Activated CD8-positive, alpha-beta memory T cell treated with anti-CD3 and anti-CD28 coated beads for 48 hours (primary cell): ENCODE data around the gene SLC13A2.
"Not testable (repeated sequence)": the region's sequence is repeated elsewhere in the genome, so short reads cannot be mapped to it uniquely, and the experiment has no call there.

Experiments used
- DNase-seq, 3 experiments: peaks; one replicate each; pipeline ENCODE4 v3.0.0-alpha.2; 2020; ENCODE audit warnings: low read depth in 2 of 3, low spot score in 2 of 3

Gene SLC13A2

DNA sequence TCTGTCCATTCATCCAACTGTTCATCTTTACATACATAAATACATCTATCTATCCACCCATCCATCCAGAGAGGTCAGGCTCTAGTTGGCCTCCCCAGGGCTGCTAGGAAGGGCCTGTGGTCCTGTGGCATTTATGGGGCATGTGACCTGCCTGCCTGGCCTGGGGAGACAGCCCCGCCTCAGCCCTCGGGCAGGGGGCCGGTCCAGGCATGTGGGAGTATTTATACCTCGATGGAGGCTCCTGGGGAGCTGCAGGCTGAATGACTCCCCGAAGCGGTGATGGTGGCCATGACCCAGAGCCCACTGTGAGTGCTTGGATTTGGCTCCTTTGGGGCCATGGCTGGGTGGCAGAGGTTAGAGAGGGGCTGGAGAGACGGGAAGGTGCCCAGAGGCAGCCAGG, 40.0 kb downstream of the SLC13A2 start:
- no peak for DNase-seq

DNA sequence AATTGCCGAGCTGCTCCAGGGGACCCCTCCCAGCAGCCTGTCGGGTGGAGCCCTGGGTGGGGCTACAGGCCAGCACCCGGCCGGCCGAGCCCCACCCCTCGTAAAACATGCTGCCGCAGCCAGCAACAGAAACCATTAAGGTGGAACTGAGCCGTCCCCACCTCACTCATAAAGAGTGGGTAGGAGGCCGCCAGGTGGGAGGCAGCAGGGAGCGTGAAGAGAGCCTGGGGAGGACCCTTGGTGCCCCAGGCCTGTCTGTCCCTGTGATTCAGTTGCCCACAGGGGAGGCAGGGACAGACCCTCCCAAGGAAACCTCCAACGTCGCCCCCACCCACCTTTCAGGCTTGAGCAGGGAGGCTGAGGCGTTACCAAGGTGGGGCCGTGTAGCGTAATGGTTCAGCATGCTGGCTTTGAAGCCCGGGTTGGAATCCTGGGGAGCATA, 41.1 kb downstream of the SLC13A2 start:
- DNase-seq: no peak

GRCh38 chr17:28515518-28515917, 42.1 kb downstream of the SLC13A2 start:
- no peak for DNase-seq

DNA sequence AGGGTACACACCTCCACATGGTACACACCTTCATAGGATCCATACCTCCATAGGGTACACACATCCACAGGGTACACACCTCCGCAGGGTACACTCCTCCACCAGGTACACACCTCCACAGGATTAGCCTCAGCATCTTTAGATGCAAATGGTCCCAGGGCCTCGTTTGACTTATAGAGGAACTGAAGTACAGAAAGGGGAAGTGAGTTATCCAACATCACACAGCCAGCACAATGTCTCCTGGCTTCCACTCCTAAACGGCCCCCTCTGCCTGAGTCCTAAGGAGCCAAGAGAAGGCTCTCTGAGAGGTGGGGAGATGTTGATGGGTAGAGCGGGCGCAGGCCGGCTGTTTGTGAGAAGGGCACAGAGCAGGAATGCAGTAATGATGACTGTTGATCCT, 44.7 kb downstream of the SLC13A2 start:
- no peak for DNase-seq

DNA sequence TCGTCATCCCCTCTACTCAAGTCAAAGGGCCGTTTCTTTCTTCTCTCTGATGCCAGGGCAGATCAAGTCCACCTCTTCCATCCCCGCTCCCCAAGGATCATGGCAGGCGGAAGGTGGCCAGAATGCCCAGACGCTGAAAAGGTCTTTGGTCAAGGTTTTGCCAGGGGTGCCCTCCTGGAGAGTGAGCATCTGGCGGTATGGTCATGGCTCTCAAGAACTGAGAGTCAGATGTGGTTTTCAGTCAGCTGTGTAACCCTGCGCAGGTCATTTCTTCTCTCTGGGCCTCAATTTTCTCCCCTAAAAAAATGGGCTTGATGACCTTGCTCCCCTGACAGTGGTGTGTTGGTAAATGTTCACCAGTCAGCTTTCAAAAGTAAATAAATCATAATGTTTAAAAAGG, 45.1 kb downstream of the SLC13A2 start:
- no peak for DNase-seq

GRCh38 chr17:28519236-28519635, 45.8 kb downstream of the SLC13A2 start:
- no peak for DNase-seq

- DNase-seq: no peak
Observed at GRCh38 chr17:28520687-28521086, 47.2 kb downstream of the SLC13A2 start.

DNA sequence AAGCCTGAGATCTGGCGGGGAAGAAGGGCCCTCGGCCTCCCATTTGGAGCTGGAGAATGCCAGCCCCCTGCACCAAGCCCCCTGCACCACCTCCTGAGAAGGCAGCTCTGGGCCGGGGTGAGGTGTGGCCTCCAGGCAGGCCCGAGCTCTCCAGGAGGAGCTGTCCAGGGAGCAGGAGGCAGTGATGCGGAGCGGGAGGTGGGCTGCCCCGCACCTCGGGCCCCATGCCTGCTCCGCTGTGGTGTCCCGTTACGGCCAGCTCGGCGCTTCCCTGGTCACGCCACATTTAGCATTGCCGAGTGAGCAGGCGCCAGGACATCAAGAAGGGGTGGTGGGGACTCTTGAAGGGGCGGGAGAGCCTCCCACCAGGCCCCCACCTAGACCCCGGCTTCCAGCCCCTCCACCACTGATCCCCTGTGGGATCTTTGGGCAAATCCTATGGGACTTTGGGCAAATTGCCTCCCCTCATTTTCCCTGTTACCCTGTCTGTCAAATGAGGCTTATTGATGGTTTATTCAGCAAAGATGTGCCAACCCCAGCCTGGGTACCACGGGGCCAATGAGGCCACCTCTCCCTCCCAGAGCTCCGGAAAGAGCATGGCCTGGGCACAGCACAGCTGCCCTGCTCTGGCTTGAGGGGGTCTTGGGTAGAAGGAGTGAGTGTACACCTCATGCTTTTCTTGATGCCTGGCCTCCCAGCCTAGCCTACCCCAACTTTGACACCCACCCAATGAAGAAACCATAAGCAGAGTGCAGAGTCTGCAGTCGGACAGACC, 48.1 kb downstream of the SLC13A2 start:
- no peak for DNase-seq

GRCh38 chr17:28522281-28522680, 48.8 kb downstream of the SLC13A2 start:
- DNase-seq: not testable (repeated sequence)

DNA sequence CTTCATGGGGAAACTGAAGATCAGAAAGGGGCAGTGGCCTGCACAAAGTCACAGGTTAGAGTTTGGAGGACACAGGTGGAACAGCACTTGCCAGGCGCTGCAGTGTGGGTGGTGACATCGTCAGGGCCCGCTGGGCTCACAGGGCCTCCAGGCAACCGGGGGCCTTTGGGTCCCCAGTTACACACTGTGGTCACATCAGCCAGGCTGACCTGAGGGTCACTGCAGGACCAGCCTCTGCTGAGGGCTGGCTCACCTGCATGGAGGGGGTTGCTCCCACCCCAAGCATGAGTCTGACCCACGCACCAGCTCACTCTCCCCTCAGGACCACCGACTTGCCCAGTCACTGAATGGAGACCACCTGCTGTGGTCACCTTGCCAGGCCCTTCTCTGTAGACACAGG, 49.7 kb downstream of the SLC13A2 start:
- no peak for DNase-seq

DNA sequence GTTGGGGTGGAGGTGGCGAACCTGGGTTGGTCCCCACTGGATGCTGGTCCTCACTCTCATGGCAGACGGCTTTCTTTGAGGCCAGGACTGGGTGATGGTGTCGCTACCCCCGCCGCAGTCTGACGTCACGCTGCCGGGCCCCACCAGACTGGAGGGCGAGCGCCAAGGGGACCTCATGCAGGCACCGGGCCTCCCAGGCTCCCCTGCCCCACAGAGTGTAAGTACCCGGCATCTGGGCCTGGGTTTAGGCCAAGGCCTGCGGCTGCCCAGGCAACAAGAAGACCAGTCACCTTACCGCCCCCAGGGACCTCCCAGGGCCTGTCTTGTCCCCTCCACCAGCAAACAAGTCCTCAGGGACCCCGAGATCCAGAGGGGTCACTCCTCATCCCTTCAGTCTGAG, 50.4 kb downstream of the SLC13A2 start:
- no peak for DNase-seq

GRCh38 chr17:28524476-28525424, 51.3 kb downstream of the SLC13A2 start:
- no peak for DNase-seq

GRCh38 chr17:28526381-28526780, 52.9 kb downstream of the SLC13A2 start:
- DNase-seq: no peak

- no peak for DNase-seq
Observed at GRCh38 chr17:28527181-28527681, 53.8 kb downstream of the SLC13A2 start.

- no peak for DNase-seq
Observed at GRCh38 chr17:28527859-28528258, 54.4 kb downstream of the SLC13A2 start.

DNA sequence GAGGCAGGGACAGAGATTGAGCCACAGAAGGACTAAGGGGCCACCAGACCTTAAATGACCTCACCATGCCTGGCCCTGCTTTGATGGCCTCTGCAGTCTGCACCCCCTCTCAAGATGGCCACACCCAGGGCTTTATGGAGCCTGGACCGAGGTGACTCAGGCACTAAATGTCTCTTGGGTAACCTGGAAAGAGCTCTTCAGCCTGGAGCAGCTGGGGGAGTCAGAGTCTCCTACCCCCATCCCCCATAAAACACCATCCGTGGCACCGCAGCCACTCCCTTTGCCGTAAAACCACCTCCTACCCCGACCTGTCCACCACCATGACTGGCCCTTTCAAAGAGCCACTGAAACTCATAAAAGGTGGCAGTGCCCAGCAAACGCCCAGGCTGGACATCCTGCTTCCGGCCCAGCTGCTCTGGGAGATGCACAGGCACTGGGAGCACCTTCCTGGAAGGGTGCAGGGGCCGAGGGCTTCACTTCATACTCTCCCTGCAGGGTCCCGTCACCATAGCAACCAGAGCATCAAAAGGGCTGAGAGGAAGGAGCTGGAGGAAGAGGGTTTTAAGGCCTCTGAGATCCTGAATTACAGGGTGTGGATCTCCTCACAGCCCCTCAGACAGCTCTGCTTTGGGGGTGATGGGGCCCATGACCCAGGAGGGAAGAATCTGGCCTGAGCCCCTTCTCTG, 55.0 kb downstream of the SLC13A2 start:
- DNase-seq: no peak

DNA sequence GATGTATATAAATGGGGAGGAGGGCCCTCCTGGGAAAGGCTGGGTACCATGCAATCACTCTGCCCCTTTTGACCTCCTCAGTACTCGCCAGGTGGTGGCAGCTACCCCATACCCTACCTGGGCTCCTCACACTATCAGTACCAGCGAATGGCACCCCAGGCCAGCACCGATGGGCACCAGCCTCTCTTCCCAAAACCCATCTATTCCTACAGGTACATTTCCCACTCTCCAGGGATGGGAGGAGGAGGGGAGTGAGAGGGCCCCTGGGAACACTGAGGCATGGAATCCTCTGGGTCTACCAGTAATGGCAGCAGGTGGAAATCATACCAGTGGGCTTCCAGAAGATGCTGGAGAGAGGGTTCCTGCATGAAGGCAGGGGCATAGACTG, 55.6 kb downstream of the SLC13A2 start:
- DNase-seq: no peak

DNA sequence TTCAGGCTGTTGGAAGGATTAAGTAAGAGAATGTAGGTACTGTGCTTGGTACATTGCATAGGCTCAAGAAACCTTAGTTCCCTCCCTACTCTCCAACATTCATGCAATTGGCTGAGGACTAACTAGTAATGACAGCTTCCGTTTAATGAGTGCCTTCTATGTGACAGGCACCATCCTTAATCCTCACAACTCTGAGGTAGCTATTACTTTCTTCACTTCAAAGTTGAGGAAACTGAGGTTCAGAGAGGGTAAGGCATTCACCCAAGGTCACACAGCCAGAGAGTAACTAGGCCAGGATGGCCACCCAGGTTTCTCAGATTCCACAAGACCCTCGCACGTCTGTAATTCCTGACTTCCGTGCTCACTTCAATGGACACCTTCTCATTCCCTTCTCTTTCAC, 56.8 kb downstream of the SLC13A2 start:
- no peak for DNase-seq

DNA sequence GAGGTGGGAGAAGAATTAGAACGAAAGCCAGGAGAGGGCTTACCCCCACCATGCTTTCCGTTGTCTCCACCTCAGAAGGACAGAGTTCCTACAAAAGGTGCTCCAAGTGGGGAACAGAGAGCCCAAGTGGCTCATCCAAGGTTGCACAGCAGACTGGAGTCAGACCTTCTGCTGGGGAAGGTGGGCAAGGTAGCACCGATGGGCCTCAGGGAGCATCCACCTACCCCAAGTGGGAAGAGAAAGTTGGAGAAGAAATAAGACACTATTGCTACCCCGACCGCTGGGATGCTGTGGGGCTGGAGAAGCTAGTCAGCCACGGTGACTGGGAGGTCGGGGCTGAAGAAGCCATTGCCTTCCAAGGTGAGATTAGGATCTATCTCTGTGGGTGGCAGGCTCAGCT, 57.5 kb downstream of the SLC13A2 start:
- DNase-seq: no peak

- no peak for DNase-seq
Observed at GRCh38 chr17:28532050-28532960, 58.9 kb downstream of the SLC13A2 start.
